ENCODE measurements around the gene RGS17. TPM values are rescaled to one million over a fixed set of nuclear protein-coding genes. Genes with fewer than 3 reads are reported as not detected.

Gene RGS17
- total and polyA plus RNA-seq, 2 of the 13 experiments (the other 11 are each of a cell fraction or from before 2014, with no cell fraction given) = 0.04 TPM; not detected in 1

DNA sequence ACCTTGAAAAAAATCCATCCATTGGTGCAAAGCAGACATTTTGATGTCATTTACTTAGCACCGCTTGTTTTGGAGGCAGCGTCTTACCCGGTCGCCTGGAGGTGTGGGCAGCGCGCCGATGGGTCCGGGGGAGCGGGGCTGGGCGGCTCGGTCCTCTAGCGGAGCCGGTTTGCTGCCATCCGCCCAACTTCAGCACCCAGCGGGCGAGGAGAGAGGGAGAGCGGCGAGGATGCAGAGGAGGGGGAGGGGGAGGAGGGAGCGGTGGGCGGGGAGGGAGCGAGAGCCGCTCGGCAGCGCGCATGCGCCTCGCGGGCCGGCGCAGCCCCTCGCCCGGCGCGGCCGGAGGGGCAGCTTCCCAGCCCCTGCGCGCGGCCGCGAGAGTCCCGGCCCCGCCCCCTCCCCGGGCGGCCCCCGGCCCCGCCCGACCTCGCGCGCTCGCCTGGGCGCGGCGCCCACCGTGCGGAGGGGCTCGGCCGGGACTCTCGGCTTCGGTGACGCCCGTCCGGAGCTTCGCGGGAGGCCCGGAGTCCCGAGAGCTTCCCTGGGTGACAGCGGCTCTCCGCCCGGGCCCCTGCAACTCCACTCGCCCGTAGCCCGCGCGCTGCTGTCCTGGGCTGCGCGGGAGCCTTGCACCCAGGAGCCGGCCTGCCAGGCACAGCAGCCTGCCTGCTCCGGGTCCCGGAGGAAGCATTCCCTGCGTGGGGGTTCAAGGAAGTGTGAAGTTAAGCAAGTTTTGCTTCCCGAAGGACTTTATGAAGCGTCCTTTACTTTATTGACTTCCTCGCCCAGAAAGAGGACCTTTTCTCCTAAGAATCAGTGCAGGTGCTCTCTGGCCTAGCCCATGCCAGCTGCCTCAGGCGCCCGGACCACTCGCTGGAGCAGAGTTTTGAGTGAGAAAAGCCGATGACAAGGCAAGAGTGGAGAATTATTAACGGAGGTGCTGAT is at the start of gene RGS17 (continued):
- TF ChIP-seq, protein P1, sequence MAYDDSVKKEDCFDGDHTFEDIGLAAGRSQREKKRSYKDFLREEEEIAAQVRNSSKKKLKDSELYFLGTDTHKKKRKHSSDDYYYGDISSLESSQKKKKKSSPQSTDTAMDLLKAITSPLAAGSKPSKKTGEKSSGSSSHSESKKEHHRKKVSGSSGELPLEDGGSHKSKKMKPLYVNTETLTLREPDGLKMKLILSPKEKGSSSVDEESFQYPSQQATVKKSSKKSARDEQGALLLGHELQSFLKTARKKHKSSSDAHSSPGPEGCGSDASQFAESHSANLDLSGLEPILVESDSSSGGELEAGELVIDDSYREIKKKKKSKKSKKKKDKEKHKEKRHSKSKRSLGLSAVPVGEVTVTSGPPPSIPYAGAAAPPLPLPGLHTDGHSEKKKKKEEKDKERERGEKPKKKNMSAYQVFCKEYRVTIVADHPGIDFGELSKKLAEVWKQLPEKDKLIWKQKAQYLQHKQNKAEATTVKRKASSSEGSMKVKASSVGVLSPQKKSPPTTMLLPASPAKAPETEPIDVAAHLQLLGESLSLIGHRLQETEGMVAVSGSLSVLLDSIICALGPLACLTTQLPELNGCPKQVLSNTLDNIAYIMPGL (CRISPR knock-in tag; IDR thresholded peaks at IDR 0.05; ENCODE audit: borderline replicate concordance in 1 of 2, low read depth in 1 of 2) = no peak
- TF ChIP-seq GFI1 (CRISPR knock-in tag; IDR thresholded peaks at IDR 0.05; ENCODE audit: borderline replicate concordance) = no peak
- no peak for TF ChIP-seq FOSL2 (CRISPR knock-in tag; IDR thresholded peaks at IDR 0.05)
- no peak; the same call in 1 of the 2 replicates for TF ChIP-seq NFKB2 (CRISPR knock-in tag; IDR thresholded peaks at IDR 0.05; ENCODE audit: borderline replicate concordance)
- TF ChIP-seq HDAC1 (CRISPR knock-in tag; IDR thresholded peaks at IDR 0.05) = no peak
- peak; percentile 1; the same call in 1 of the 2 replicates for TF ChIP-seq PHF8 (CRISPR knock-in tag; IDR thresholded peaks at IDR 0.05)
- TF ChIP-seq, protein P2, sequence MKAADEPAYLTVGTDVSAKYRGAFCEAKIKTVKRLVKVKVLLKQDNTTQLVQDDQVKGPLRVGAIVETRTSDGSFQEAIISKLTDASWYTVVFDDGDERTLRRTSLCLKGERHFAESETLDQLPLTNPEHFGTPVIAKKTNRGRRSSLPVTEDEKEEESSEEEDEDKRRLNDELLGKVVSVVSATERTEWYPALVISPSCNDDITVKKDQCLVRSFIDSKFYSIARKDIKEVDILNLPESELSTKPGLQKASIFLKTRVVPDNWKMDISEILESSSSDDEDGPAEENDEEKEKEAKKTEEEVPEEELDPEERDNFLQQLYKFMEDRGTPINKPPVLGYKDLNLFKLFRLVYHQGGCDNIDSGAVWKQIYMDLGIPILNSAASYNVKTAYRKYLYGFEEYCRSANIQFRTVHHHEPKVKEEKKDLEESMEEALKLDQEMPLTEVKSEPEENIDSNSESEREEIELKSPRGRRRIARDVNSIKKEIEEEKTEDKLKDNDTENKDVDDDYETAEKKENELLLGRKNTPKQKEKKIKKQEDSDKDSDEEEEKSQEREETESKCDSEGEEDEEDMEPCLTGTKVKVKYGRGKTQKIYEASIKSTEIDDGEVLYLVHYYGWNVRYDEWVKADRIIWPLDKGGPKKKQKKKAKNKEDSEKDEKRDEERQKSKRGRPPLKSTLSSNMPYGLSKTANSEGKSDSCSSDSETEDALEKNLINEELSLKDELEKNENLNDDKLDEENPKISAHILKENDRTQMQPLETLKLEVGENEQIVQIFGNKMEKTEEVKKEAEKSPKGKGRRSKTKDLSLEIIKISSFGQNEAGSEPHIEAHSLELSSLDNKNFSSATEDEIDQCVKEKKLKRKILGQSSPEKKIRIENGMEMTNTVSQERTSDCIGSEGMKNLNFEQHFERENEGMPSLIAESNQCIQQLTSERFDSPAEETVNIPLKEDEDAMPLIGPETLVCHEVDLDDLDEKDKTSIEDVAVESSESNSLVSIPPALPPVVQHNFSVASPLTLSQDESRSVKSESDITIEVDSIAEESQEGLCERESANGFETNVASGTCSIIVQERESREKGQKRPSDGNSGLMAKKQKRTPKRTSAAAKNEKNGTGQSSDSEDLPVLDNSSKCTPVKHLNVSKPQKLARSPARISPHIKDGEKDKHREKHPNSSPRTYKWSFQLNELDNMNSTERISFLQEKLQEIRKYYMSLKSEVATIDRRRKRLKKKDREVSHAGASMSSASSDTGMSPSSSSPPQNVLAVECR (CRISPR knock-in tag; IDR thresholded peaks at IDR 0.05; ENCODE audit: borderline replicate concordance) = no peak
- no peak for TF ChIP-seq ZNF746 (CRISPR knock-in tag; IDR thresholded peaks at IDR 0.05)
- TF ChIP-seq, protein P3, sequence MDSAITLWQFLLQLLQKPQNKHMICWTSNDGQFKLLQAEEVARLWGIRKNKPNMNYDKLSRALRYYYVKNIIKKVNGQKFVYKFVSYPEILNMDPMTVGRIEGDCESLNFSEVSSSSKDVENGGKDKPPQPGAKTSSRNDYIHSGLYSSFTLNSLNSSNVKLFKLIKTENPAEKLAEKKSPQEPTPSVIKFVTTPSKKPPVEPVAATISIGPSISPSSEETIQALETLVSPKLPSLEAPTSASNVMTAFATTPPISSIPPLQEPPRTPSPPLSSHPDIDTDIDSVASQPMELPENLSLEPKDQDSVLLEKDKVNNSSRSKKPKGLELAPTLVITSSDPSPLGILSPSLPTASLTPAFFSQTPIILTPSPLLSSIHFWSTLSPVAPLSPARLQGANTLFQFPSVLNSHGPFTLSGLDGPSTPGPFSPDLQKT (CRISPR knock-in tag; IDR thresholded peaks at IDR 0.05; ENCODE audit: borderline replicate concordance) = no peak
- no peak for TF ChIP-seq SP5 (CRISPR knock-in tag; IDR thresholded peaks at IDR 0.05; ENCODE audit: borderline replicate concordance, low read depth)
- TF ChIP-seq RCOR2 (CRISPR knock-in tag; IDR thresholded peaks at IDR 0.05) = no peak
- 0 out of 2 replicates have a peak, but pooled peaks have one; percentile 14 for TF ChIP-seq ZNF556 (CRISPR knock-in tag; IDR thresholded peaks at IDR 0.05; ENCODE audit: borderline replicate concordance)
- TF ChIP-seq ZNF260 (CRISPR knock-in tag; IDR thresholded peaks at IDR 0.05; ENCODE audit: borderline replicate concordance, low read depth) = no peak
- 0 out of 2 replicates have a peak, but pooled peaks have one; percentile 34 for TF ChIP-seq ZNF605 (CRISPR knock-in tag; IDR thresholded peaks at IDR 0.05)
- TF ChIP-seq ZBTB8A (CRISPR knock-in tag; IDR thresholded peaks at IDR 0.05; ENCODE audit: borderline replicate concordance, low read depth) = no peak
- TF ChIP-seq ETV6 (CRISPR knock-in tag; conservative IDR thresholded peaks at IDR 0.05) = no peak
- TF ChIP-seq ZNF274 (CRISPR knock-in tag; IDR thresholded peaks at IDR 0.05) = peak; percentile 36; the same call in 1 of the 2 replicates
- TF ChIP-seq ZKSCAN8 (CRISPR knock-in tag; IDR thresholded peaks at IDR 0.05; ENCODE audit: borderline replicate concordance) = no peak
- TF ChIP-seq ZNF292 (CRISPR knock-in tag; IDR thresholded peaks at IDR 0.05; ENCODE audit: borderline replicate concordance, low read depth) = no peak
- no peak for TF ChIP-seq ZNF598 (CRISPR knock-in tag; IDR thresholded peaks at IDR 0.05; ENCODE audit: borderline replicate concordance)
